NCI-H146 (cell line): ENCODE results near the gene COX7B.
"Not testable (repeated sequence)": the region's sequence is repeated elsewhere in the genome, so short reads cannot be mapped to it uniquely, and the experiment has no call there.

ENCODE experiments used
- DNase-seq: peaks from one replicate; lab custom pipeline; 2025; lab: John Stamatoyannopoulos, UW

Gene COX7B, protein sequence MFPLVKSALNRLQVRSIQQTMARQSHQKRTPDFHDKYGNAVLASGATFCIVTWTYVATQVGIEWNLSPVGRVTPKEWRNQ

DNA sequence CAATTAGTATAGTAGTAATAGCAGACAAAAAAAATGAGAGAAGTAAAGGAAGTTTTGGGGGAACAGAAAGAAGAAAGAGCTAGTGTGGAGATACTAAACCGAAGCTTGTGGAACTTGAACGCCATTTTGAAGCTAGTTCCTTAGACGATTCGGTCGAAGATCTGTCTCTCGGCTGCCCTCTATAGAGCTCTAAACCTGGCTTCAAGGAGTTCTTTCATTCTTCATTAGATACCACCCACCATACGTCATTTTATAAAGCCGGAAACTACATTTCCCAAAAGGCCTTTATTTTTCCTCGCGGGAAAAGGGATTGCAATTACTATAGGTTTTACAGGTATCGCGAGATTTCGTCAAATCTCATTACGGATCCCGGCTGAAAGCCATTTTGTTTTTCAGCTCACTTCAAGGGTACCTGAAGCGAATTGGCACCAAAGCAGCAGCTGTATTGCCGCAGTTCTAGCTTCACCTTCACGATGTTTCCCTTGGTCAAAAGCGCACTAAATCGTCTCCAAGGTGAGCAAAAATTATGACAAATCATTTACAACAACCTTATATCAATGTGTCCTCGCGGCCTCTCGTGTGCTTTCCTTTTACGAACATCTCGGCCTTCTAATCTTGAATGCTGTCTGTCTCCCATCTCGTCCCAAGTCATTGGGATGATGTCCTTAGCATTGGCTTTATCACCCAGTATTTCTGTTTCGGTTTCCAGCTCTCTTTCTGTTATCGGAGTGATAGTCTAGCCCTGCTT is at the start of gene COX7B:
Gene COX7B (plus strand): TSS at position 388 of the 748 bp plus-strand sequence. CDS start 86 bp downstream, at position 474.
- DNase-seq = peak; percentile 96

DNA sequence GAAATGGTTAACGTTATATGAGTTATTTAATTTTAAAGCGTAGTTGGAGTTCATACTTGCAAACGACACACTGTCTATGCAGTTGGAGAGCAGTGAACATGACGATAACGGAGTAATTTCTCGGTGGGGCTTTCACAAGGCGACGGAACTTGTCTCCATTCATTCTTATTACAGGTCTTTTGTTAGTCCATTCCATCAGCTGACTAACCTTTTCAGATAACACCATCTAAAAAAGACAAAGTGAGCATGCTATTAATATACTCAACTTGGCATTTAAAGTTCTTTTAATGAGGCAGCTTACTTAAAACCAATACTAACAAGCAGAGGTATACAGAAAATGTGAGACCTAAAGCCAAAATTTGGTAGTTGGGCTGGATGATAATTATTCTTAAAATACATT is 23.9 kb upstream of the COX7B start:
- no peak for DNase-seq

DNA sequence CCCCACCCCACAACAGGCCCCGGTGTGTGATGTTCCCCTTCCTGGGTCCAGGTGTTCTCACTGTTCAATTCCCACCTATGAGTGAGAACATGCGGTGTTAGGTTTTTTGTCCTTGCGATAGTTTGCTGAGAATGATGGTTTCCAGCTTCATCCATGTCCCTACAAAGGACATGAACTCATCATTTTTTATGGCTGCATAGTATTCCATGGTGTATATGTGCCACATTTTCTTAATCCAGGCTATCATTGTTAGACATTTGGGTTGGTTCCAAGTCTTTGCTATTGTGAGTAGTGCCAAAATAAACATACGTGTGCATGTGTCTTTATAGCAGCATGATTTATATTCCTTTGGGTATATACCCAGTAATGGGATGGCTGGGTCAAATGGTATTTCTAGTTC is 17.9 kb upstream of the COX7B start:
- DNase-seq = not testable (repeated sequence)

DNA sequence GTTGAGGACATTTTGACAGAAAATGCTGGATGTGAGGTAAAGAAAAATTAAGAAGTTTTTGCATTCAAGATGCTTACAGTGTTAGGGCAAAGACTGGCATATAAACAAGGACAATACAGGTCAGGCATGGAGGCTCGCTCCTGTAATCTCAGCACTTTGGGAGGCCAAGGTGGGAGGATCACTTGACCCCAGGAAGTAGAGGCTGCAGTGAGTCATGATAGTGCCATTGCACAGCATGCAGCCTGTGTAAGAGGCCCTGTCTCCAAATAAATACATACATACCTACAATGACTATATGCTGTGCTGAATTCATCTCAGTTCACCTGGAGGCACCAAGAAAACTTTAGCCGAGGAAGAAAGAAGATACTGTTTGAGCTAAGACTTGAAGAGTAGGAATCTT is 6.4 kb upstream of the COX7B start:
- no peak for DNase-seq

DNA sequence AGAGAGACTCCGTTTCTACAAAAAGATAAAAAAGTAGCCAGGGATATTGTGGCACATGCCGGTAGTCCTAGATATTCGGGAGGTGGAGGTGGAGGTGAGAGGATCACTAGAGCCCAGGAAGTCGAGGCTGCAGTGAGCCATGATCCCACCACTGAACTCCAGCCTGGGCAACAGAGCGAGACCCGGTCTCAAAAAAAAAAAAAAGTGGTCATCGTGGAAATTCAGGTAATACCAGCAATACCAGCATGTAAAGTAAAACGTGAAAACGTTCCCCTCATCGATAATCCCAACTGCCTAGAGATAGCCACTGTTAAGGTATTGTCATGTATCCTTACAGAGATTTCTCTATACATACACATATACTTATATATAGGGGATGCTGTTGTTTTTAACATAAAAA is 5.6 kb upstream of the COX7B start:
- no peak for DNase-seq

DNA sequence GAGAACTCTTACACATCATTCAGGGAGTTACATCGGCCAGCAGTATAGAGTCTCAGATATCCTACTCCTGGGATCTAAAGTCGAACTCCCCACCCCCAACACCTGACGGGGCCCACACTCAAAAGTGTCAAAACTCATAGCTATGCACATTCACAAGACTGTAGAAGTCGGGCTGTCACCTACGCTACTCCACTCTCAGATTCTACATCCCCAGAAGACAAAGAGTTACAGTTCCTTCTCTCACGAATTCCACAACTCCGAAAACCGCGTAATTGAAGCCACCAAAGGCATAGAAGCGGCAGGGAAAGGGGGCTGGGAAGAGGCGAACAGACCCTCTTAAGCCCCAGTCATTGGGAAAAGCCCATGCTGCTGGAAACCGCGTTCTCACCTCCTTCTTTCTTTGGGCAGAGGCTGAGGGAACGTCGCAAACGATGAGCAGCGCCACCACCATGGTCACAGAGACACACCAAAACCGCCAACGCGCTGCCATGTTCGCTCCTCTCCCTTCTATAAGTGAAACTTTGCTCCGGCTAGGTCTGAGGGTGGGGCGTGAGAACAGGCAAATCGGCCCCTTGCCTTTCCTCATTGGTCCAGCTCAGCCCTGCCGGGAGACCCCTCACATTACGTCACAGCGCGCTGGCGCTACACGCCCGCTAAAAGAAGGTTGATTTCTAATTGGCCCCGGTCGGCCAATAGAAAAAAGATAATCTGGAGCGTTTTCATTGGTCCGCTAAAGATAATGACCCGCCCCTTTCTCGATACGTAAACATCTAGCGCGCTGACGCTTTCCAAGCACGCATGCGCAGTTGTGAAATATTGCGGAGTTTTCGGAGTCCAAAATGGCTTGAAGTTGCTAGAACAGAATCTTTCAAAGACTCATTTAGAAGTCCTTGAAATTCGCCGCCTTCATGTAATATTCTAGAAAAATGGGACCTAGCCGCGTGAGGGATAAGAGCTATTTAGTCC is 4.1 kb upstream of the COX7B start, which contains the start of gene MAGT1:
Gene MAGT1 (minus strand): TSS at position 515 of the 966 bp plus-strand sequence. CDS start 25 bp downstream, at position 490.
- DNase-seq = peak; percentile 97

DNA sequence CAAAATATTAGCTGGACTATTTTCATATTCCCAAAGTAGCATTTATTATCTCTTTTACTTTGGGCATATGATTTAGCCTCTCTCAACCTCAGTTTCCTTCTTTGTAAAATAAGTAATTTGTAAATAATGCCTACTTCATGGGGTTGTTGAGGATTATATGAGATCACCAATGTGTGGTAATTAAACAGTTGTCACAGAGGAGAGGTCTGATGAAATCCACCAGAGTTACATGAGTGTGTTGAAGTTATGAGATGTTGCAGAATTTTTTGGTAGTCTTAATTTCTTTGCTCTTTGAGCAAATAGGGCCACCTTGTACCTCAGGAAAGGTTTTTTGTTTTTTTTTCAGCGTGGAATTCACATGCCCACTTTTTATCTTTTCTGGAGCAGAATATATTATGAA is 1.4 kb downstream of the COX7B start:
- no peak for DNase-seq

DNA sequence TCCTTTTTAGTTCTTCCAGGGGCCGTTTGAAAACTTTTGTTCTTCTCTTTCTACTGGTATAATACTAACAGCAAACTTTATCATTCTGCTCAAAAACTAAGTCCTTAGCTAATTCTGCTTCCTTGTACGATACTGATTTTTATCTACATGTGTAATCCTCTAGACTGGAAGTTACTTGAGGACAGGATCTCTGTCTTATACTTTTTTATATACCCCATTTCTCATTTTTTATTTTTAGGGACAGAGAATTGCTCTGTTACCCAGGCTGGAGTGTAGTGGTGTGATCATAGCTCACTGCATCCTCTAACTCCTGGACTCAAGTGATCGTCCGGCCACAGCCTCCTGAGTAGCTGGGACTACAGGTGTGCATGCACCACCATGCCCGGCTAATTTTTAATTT is 2.2 kb downstream of the COX7B start:
- no peak for DNase-seq

DNA sequence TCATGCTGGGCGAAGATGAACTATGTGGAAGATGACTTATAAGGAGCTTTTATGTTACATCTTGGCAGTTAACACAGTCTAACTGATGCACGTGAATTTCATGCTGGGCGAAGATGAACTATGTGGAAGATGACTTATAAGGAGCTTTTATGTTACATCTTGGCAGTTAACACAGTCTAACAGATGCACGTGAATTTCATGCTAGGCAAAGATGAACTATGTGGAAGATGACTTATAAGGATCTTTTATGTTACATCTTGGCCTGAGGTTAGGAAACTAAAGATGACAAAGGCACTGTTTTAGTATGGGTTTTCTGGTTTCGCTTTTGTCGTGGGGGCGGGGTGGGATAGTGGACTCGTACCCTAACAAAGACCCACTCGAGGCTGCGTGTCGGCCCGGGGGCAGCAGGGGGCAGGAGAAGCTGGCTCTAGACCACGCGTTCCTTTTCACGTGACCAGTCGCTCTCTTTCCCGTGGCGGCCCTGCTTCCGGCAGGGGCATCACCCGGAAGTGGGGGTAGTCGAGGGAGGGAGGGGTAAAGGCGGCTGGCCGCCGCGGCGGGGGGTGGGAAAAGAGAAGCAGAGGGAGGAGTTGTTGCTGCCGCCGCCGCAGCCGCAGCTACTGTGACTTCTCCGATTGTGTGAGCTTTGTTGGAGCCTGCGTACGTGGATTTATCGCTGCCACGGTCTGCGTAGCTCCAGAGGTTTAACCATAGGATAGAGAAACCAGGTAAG is 11.0 kb downstream of the COX7B start, which contains the start of gene ATP7A:
Gene ATP7A (plus strand): TSS at position 586 of the 733 bp plus-strand sequence. CDS start 60,949 bp downstream, outside the sequence.
- DNase-seq = peak; percentile 94

DNA sequence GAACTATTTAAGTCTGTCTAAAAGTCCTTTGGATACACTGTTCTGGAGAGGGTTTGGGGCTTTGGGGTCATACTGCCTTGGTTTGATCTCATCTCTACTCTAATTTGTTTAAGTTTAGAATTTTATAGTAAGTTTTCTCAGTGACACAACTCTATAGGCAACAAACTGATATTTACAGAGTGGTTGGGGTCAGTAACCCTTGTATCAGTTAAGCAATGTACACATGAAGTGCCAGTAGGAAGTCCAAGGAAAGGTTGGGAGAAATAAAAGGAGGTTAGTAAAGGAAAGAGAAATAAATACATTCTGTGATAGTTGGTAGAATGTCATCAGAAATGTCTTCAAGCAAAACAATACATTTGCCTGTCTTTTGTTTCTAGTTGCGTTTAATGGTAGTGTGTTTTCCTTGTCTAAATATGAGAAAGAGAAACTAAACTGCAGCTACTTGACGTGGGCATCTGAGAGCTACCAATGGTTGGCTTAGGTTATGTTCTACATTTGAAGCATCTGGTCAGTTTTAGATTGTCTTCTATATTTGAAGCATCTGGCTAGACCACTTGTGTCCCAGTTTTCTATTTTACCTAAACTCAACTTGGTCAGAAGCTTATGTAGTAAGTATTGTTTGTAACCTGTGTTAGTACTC is 18.1 kb downstream of the COX7B start:
- no peak for DNase-seq

DNA sequence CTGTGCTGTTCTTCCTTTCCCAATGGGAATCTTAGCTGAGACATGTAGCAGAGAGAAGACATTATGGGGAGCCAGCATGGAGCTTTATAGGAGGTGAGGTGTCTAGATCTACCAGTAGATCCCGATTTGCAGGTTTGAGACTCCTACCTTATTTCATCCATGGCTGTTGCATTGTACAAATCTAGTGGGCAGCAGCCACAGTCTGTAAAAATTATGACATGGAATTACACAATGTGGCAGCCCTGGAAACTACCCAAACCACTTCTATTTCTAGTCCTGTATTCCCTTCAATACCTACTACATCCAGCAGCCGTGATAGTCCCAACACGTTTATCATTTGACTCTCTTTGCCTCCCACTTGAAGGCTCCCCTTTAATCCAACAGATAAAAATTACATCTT is 19.3 kb downstream of the COX7B start:
- DNase-seq = no peak

DNA sequence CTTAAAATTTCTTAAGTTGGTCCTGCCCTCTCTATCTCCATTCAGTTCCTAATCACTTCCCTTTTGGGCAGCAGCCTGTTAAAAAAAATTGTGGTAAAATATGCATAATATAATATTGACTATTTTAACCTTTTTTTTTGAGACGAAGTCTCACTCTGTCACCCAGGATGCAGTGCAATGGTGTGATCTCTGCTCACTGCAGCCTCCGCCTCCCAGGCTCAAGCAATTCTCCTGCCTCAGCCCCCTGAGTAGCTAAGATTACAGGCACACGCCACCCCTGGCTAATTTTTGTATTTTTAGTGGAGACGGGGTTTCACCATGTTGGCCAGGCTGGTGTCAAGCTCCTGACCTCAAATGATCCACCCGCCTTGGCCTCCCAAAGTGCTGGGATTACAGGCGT is 20.1 kb downstream of the COX7B start:
- DNase-seq = not testable (repeated sequence)

DNA sequence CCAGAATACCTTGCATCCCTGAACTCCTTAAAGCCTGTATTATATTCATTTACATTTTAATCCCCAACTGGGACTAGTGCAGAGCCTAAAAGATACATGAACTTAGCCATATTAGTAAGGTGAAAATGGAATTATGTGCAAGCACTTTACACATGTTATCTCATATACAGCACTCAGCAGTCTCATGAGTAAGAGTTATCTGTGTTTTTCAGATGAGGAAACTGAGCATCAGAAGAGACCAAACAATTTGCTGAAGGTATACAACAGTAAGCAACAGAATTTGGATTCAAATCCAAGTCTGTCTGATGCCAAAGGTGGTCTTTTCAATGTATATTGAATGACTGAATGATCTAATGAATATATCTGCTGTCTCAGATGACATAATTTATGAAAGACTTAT is 23.5 kb downstream of the COX7B start:
- DNase-seq = no peak

DNA sequence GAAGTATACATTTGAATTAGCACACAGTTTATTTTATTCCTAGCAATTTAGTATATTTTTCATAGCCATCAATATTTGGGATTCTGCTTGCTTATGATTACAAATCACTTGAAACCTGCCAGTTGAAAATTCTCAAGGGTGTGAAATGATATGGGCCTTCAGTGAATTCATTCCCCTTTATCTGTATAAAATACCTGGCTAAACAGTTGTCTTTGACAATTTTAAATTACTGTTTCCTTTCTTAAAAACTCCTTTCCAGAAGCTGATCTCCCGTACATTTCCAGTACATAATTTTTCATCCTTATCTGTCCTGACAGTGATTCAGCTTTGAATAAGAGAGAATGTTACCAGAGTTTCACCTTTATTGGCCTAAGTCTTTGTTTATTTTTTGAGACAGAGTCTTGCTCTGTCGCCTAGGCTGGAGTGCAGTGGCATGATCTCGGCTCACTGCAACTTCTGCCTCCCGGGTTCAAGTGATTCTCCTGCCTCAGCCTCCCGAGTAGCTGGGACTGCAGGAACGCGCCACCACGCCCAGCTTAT is 25.1 kb downstream of the COX7B start:
- DNase-seq = no peak

DNA sequence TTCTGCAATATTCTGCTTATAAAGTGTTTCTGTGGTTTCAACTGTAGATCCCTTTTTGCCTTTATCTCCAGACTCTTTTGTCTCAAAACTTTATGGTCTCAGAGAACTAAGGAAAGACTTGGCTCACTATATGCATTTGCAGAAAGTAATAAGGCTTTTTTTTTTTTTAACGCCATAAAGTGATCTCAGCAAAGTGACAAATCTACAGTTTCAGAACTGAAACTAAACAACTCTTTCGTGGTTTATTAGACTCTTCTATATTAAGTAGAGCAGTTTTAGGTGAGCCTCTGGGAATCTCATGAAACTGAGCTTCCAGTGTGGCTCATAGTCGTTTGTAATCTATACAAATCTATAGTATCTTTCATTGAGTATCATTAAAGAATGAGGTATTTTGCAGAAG is 26.5 kb downstream of the COX7B start:
- no peak for DNase-seq

DNA sequence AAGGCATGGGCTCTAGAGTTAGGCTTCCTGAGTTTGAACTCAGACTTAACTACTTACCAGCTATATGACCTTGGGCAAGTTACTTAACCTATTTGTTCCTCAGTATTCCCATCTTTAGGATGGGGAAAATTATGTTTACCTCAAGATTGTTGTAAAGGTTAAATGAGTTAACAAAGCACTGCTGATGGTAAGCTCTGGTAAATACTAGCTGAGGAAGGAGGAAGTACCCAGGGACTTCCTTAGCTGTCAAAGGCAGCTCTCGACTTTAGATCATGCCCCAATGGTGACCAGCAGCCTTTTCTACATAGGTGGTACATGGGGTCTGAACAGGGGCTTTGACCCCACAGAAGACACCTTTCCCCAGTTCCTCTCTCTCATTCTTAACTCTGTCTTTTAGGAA is 31.3 kb downstream of the COX7B start:
- no peak for DNase-seq

DNA sequence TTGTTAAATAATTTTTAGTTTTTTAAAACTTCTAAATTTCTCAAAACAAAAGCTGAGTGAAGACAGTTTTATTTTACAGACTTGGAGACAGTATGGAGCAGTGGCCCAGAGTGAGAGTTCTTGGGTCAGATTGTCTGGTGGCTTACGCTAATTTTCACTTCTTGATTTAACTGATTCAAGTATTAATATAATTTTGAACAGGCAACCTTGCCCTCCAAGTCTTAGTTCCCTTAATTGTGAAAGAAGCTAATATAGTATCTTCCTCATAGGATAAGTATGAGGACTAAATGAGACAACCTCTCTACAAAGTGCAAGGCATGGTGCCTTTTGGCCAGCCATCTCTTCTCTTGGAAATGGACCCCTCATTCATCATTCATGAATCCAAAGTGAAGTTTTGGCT is 36.6 kb downstream of the COX7B start:
- no peak for DNase-seq

DNA sequence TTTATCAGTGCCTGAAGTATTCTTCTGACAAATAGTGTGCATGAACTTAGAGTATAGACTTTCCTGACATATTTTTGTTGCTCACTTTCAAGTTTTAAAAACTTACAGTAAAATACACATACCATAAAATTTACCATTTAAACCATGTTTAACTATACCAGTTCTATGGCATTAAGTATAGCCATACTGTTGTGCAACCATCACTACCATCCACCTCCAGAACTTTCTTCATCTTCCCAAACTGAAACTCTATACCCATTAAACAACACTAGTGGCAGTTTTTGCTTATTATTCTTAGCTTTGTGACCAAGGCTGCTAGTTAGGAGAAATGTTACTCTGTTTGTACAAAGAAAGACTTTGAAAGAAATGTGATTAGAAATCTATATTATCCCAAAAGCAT is 37.0 kb downstream of the COX7B start:
- no peak for DNase-seq

DNA sequence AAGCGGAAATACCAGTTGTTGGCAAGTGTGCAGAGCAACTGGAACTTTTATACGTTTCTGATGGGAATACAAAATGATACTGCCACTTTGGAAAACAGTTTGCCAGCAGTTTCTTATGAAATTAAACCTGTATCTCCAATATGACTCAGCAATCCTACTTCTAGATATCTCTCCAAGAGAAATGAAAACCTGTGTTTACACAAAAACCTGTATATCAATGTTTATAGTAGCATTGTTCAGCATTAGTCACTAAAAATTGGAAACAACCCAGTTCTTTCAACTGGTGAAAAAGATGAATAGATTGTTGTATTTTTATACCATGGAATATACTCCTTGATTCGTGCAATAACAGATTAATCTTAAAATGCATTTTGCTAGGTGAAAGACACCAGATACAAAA is 38.0 kb downstream of the COX7B start:
- DNase-seq = no peak

DNA sequence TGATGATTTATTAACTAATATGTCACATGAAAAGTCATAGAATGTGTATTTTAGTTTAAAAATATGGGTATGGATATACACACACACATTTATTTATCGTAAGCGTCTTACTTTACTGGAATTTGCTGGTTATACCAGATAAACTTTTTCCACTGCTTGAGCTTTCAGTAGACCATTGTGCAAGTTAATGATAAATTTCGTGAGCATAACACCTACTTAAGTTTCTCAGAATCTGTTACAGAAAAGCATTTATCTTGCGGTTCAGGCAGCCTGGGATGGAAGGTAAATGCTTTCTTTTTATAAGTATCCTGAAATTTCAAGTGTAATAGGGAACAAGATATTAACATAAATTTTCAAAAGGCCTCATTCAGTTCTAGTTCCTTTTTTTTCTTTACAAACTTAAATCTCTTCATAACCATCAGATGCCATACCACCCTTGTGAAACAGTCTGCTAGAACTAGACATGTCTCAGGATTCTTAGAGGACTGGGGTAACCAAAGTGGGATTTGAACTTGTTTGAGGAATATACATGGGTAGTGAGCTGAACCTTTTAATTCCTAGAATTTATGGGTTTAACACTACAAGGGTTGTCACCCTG is 38.9 kb downstream of the COX7B start:
- DNase-seq = no peak

DNA sequence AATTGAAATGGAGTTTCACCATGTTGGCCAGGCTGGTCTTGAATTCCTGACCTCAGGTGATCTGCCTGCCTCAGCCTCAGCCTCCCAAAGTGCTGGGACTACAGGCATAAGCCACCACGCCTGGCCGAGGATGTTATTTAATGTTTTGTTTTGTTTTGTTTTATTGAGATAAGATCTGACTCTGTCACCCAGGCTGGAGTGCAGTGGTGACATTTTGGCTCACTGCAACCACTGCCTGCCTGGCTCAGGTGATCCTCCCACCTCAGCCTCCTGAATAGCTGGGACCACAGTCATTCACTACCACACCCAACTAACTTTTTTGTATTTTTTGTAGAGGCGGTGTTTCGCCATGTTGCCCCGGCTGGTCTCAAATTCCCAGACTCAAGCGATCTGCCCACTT is 45.8 kb downstream of the COX7B start:
- not testable (repeated sequence) for DNase-seq
